K562 (cell line): Measurements from ENCODE around the gene SPOCK2. TPM values are rescaled to one million over a fixed set of nuclear protein-coding genes. Genes with fewer than 3 reads are reported as not detected.

Experiments
- ATAC-seq: fragments of 200-7000 bp; cut with Tn5 transposase; 3 replicates; pipeline ENCODE4 v1.9.1; 2020; ENCODE audit warnings: moderate library complexity
- BruUV-seq: library from RNA; stranded (reverse); fragments of 400-500 nt; replicated peaks from 2 replicates; lab custom pipeline; 2021; lab: Mats Ljungman, UMichigan
- CTCF ChIA-PET: fragments of 300-600 bp; formaldehyde crosslinking; extraction: SDS; loops from one replicate; lab custom pipeline; 2021; ENCODE audit warnings: low intra/inter-chr PET ratio; lab: Yijun Ruan, JAX
- POLR2A ChIA-PET: fragments of 300-600, 350-650 bp; sonication (Branson Sonifier 250); formaldehyde crosslinking; extraction: SDS; loops from one replicate; lab custom pipeline; 2021; ENCODE audit warnings: antibody characterized with exemption, inconsistent platforms; lab: Yijun Ruan, JAX
- DNase-seq, 4 experiments: peaks; one replicate each; pipeline versions ENCODE4 v3.0.0 to v3.0.0-alpha.2; 2011 to 2018; ENCODE audit warnings: low spot score in 3 of 4, mixed read lengths in 3 of 4; ENCODE audit errors: extremely low read depth in 1 of 4
- FAIRE-seq: peaks from 2 replicates; lab custom pipeline; 2011; peaks lifted over from hg19 to GRCh38; lab: Jason Lieb, UNC
- H2AFZ ChIP-seq: 2 replicates; pipeline ENCODE4 v1.6.0; 2011; ENCODE audit warnings: low read depth, low read length, control low read depth, inconsistent platforms
- H3K27ac ChIP-seq: fragments of 200-600 bp; 3 replicates; pipeline ENCODE4 v1.8.0; 2011; ENCODE audit warnings: low read depth, mild to moderate bottlenecking, control low read depth, inconsistent platforms, low read length, moderate library complexity, mixed read lengths; ENCODE audit errors: extremely low read depth
- H3K27me3 ChIP-seq, 2 experiments: fragments of 300-600 bp in 1 of 2; 2 replicates in 1 of 2; 3 replicates in 1 of 2; pipeline versions ENCODE4 v1.6.0 to v1.8.0; 2011; ENCODE audit warnings: inconsistent platforms in 2 of 2, low read length in 2 of 2, mild to moderate bottlenecking in 1 of 2, mixed read lengths in 1 of 2, moderate library complexity in 1 of 2; ENCODE audit not compliant: control insufficient read depth in 2 of 2, insufficient read depth in 2 of 2
- H3K36me3 ChIP-seq: fragments of 300-600 bp; 3 replicates; pipeline ENCODE4 v1.8.0; 2011; ENCODE audit warnings: mild to moderate bottlenecking, low read length, inconsistent platforms; ENCODE audit not compliant: control insufficient read depth, insufficient read depth
- H3K4me1 ChIP-seq, 2 experiments: fragments of 200-600 bp in 1 of 2; replicated peaks in 1 of 2; 2 replicates in 1 of 2; 3 replicates in 1 of 2; pipeline versions ENCODE4 v1.5.1 to v1.8.0; 2011; ENCODE audit warnings: inconsistent platforms in 2 of 2, low read length in 2 of 2, mild to moderate bottlenecking in 1 of 2, mixed read lengths in 1 of 2, moderate library complexity in 1 of 2; ENCODE audit not compliant: control insufficient read depth in 2 of 2, insufficient read depth in 2 of 2
- H3K4me2 ChIP-seq: 2 replicates; pipeline ENCODE4 v1.6.1; 2011; ENCODE audit warnings: low read length, control low read depth, inconsistent platforms, mixed read lengths; ENCODE audit not compliant: insufficient read depth
- H3K4me3 ChIP-seq: fragments of 200-600 bp; sonication (generic), shearing (Covaris generic); 2 replicates; pipeline ENCODE4 v1.5.1; 2016; ENCODE audit warnings: control low read depth, inconsistent platforms
- H3K79me2 ChIP-seq: fragments of 200-600 bp; 3 replicates; pipeline ENCODE4 v1.8.0; 2011; ENCODE audit warnings: low read length, inconsistent platforms; ENCODE audit not compliant: control insufficient read depth, insufficient read depth
- H3K9ac ChIP-seq, 2 experiments: 2 replicates each; pipeline versions ENCODE4 v1.6.0 to v1.6.1; 2011; ENCODE audit warnings: low read depth in 2 of 2, low read length in 2 of 2, control low read depth in 1 of 2, inconsistent platforms in 1 of 2, mild to moderate bottlenecking in 1 of 2, mixed read lengths in 1 of 2; ENCODE audit not compliant: insufficient read depth in 1 of 2
- H3K9me1 ChIP-seq: one replicate; pipeline ENCODE4 v1.6.0; 2011; ENCODE audit warnings: inconsistent platforms, mild to moderate bottlenecking, low read length, moderate library complexity; ENCODE audit not compliant: control insufficient read depth, insufficient read depth
- H3K9me3 ChIP-seq: replicated peaks from 2 replicates; pipeline ENCODE4 v1.5.1; 2011; ENCODE audit warnings: low read depth, low read length, inconsistent platforms; ENCODE audit not compliant: control insufficient read depth, insufficient read depth
- H4K20me1 ChIP-seq: replicated peaks from 2 replicates; pipeline ENCODE4 v1.6.1; 2011; ENCODE audit warnings: low read length, inconsistent platforms, mixed read lengths; ENCODE audit not compliant: control insufficient read depth, insufficient read depth
- CCAR2 ChIP-seq: fragments of 200-400 bp; formaldehyde crosslinking; IDR thresholded peaks from 2 replicates; pipeline ENCODE4 v1.6.1; 2017; ENCODE audit warnings: mild to moderate bottlenecking, low read depth, low read length
- HDAC2 ChIP-seq: fragments of 450-650 bp; IDR thresholded peaks from 2 replicates; pipeline ENCODE4 v1.6.1; 2016; ENCODE audit warnings: mild to moderate bottlenecking
- KLF13 ChIP-seq: fragments of 450-650 bp; IDR thresholded peaks from 2 replicates; pipeline ENCODE4 v1.6.1; 2016; ENCODE audit warnings: missing genetic modification characterization, low read depth, mild to moderate bottlenecking, missing compliant biosample characterization, moderate library complexity, borderline replicate concordance
- MCM7 ChIP-seq, 2 experiments: fragments of 450-650 bp; IDR thresholded peaks; 2 replicates each; pipeline ENCODE4 v1.6.1; 2016 to 2018
- SMAD3 ChIP-seq: fragments of 450-650 bp; formaldehyde crosslinking; conservative IDR thresholded peaks from 2 replicates; pipeline ENCODE4 v1.4.0; 2020; ENCODE audit warnings: mild to moderate bottlenecking
- WGBS: fragments of 100-300 bp; shearing (Covaris generic); methylation state at CpG from one replicate; pipeline ENCODE4 v1.1.6; 2016; ENCODE audit warnings: low coverage, mixed read lengths; ENCODE audit not compliant: insufficient coverage; ENCODE audit errors: missing lambda C conversion rate; 5-methylcytosine and 5-hydroxymethylcytosine counted together
- in situ Hi-C: fragments of 300-500 bp; cut with MboI; formaldehyde crosslinking; loops from 4 replicates; pipeline ENCODE4 v1.15.0; 2018; ENCODE audit warnings: inconsistent platforms, mixed read lengths
- intact Hi-C: fragments of 100-400 bp; cut with micrococcal nuclease; formaldehyde crosslinking; loops from 2 replicates; pipeline ENCODE4 v1.14.2; 2022
- polyA plus RNA-seq, 8 experiments: library from polyadenylated mRNA; depleted of rRNA in 4 of 8; stranded (reverse) in 5 of 8; unstranded in 3 of 8; fragments of >200 nt; fragmentation: Nextera tagmentation in 2 of 8; fragmentation: Illumina TruSeq in 1 of 8; extraction: Ambion mirVana in 2 of 8; extraction: Trizol in 1 of 8; gene quantifications; 2 replicates each; pipeline versions ENCODE4 v1.2.1 to v1.2.3, GENCODE V29; 2011 to 2014; ENCODE audit warnings: inconsistent platforms in 1 of 8, missing spikeins in 1 of 8
- total RNA-seq, 7 experiments: library from RNA; depleted of rRNA in 6 of 7; stranded (reverse); fragments of >200 nt in 6 of 7; fragmentation: Illumina TruSeq in 2 of 7; extraction: Trizol in 2 of 7; gene quantifications; 2 replicates each; pipeline versions ENCODE4 v1.2.1 to v1.2.3, GENCODE V29; 2011 to 2021; ENCODE audit warnings: low replicate concordance in 1 of 7
- TF ChIP-seq, protein P1 (sequence below): fragments of 250-450 bp; sonication (Bioruptor Pico); IDR thresholded peaks from 2 replicates; pipeline ENCODE4 v1.4.0; 2020

Gene SPOCK2
- total and polyA plus RNA-seq, 9 of the 15 experiments (the other 6 are each of a cell fraction or from before 2014, with no cell fraction given) = 0.04 to 0.86 (median 0.11) TPM; not detected in 2

- peaks cover 5% of the 10 kb centered on the region for H3K9me1 ChIP-seq
- H3K27ac ChIP-seq = no peak overlapping the region
- peaks cover 8 to 21% of the 10 kb centered on the region in 2 experiments; a peak in 4 of 5 replicates for H3K27me3 ChIP-seq
- H3K79me2 ChIP-seq = no peaks in the 10 kb centered on the region
- FAIRE-seq = no peak
- DNase-seq = no peak
- CTCF ChIA-PET = no interaction called here
- intact Hi-C loops = no loop called here
- H3K9ac ChIP-seq = no peak overlapping the region
- H3K36me3 ChIP-seq = no peaks in the 10 kb centered on the region
- H3K4me1 ChIP-seq = peaks cover 0 to 32% of the 10 kb centered on the region in 2 experiments; a peak in 3 of 5 replicates
- 43% methylated on average over 13 of the region's 13 CpGs for WGBS
- no peaks in the 10 kb centered on the region for H3K9me3 ChIP-seq
- H3K4me3 ChIP-seq = no peak overlapping the region
- no peak for ATAC-seq
- in situ Hi-C loops = loop anchor here (10.0 kb wide), 1 partner anchor 269 kb away; no protein-coding TSS in a partner anchor
- POLR2A ChIA-PET = interaction anchor here (0.9 to 1.2 kb wide), 2 partner anchors 210 to 256 kb away, joined by 3 read pairs; no protein-coding TSS in a partner anchor
- no peak for TF ChIP-seq CCAR2
- TF ChIP-seq MCM7 (IDR thresholded peaks at IDR 0.05) = no peak
- TF ChIP-seq KLF13 (tag) = no peak
- TF ChIP-seq SMAD3 (CRISPR knock-in tag) = no peak
- TF ChIP-seq HDAC2 = no peak
- TF ChIP-seq, protein P1, sequence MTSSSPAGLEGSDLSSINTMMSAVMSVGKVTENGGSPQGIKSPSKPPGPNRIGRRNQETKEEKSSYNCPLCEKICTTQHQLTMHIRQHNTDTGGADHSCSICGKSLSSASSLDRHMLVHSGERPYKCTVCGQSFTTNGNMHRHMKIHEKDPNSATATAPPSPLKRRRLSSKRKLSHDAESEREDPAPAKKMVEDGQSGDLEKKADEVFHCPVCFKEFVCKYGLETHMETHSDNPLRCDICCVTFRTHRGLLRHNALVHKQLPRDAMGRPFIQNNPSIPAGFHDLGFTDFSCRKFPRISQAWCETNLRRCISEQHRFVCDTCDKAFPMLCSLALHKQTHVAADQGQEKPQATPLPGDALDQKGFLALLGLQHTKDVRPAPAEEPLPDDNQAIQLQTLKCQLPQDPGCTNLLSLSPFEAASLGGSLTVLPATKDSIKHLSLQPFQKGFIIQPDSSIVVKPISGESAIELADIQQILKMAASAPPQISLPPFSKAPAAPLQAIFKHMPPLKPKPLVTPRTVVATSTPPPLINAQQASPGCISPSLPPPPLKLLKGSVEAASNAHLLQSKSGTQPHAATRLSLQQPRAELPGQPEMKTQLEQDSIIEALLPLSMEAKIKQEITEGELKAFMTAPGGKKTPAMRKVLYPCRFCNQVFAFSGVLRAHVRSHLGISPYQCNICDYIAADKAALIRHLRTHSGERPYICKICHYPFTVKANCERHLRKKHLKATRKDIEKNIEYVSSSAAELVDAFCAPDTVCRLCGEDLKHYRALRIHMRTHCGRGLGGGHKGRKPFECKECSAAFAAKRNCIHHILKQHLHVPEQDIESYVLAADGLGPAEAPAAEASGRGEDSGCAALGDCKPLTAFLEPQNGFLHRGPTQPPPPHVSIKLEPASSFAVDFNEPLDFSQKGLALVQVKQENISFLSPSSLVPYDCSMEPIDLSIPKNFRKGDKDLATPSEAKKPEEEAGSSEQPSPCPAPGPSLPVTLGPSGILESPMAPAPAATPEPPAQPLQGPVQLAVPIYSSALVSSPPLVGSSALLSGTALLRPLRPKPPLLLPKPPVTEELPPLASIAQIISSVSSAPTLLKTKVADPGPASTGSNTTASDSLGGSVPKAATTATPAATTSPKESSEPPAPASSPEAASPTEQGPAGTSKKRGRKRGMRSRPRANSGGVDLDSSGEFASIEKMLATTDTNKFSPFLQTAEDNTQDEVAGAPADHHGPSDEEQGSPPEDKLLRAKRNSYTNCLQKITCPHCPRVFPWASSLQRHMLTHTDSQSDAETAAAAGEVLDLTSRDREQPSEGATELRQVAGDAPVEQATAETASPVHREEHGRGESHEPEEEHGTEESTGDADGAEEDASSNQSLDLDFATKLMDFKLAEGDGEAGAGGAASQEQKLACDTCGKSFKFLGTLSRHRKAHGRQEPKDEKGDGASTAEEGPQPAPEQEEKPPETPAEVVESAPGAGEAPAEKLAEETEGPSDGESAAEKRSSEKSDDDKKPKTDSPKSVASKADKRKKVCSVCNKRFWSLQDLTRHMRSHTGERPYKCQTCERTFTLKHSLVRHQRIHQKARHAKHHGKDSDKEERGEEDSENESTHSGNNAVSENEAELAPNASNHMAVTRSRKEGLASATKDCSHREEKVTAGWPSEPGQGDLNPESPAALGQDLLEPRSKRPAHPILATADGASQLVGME = no peak
- no peaks in the 10 kb centered on the region for H4K20me1 ChIP-seq
- H2AFZ ChIP-seq = no peak overlapping the region
- no TSS peak for BruUV-seq
- no peak overlapping the region for H3K4me2 ChIP-seq
Observed at GRCh38 chr10:72065439-72066025, 22.8 kb downstream of the SPOCK2 start.
